Measurements from ENCODE around the gene SLC43A1. TPM values are rescaled to one million over a fixed set of nuclear protein-coding genes. Genes with fewer than 3 reads are reported as not detected.
A peak's percentile ranks its signal among the peaks of the same experiment; 100 is the strongest.

The SLC43A1 gene
- total RNA-seq, 8 experiments from 2014 or later, result 0.32 to 13.7 (median 2.1) TPM

DNA sequence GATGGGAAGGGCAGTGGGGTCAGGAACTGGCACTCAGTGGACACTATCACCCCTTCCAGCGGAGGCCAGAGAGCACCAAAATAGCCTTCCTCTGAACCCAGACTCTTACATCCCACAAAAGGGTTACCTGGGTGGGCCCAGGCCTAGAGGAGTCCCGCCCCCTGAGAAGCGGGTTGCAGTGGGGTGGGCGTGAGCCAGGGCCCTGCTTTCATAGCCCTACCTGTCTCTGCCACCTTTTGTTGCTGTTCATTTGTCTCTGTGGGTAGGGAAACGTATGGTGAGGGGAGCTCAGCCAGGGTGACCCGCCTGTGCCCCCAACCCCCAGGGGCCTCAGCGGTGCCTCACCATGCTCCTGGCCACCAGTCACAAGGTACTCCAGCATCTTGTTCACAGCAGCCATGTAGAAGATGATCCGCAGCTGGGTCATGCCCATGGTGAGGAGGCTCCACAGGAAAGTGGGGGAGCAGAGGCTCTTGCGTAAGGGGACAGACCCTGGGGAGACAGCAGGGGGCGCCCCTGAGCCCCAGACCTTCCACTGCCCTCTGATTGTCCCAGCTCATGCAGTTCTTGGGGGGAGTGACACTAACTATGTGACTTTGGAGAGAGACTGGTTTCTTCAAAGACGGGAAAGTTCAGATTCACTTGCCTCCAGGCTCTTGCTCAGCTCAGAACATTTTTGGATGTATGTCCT, 24.0 kb downstream of the SLC43A1 start:
- no peak overlapping the region for H3K27ac ChIP-seq
- WGBS, 10 experiments, result 60 to 100% (median 90%) methylated on average over 1 to 7 of the region's 11 CpGs; no CpG with 5 or more reads in 5 of the 10 experiments
- no peak overlapping the region for H3K4me3 ChIP-seq
- in situ Hi-C loops (cut with MboI; ENCODE audit: low pct_unique_long_range_greater_than_20kb in 2 of 9, low sequenced_read_pairs in 9 of 9, unreplicated experiment in 9 of 9), result loop anchor here in 2 of 9 experiments (25.0 kb wide), 2 partner anchors 129 to 146 kb away; partner anchors contain the start of gene YPEL4 (in 1 of the 2)
- peaks cover 6 to 11% of the 10 kb centered on the region in 2 donors for H3K4me1 ChIP-seq (replicated peaks in 1 of 2)
- ATAC-seq (replicated peaks in 6 of 8), result peak in 3 of 8 experiments; percentile 63 to 79 (median 78)

DNA sequence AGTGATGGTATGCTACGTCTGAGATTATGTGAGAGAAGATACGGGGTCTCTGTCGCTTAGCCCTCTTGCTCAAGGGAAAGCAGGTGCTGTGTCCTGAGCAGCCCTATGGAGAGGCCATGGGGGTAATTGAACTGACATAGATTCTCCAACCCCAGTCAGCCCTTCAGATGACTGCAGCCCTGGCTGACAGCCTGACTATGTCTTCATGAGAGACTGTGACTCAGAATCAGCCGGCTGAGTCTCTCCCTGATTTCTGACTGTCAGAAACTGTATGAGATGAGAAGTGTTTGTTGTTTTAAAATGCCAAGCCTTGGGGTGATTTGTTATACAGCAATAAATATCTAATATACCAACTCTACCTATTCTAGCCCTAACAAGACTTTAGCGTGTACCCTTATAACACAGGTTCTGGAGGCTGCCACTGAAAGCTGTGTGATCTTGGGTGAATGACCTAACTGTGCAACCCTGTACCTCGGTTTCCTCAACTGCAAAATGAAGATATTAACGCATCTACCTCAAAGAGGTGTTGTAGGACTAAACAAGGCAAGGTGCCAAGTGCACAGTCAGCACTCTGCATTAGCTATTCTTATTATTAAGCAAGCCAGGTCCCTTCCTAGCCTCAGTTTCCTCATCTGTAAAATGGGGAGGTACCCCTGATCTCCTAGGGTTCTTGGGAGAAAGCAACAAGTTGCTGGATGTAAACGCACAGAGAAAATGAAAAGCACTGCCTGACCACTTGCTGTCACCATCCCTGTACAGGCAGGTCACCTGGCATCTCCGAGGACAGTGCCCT, 24.9 kb downstream of the SLC43A1 start:
- Histone ChIP-seq H3K4me3 (no peak overlapping the region), H3K27ac (no peak overlapping the region), H3K4me1 (replicated peaks in 1 of 2) (peaks cover 6 to 10% of the 10 kb centered on the region in 2 donors)
- in situ Hi-C loops (cut with MboI; ENCODE audit: low pct_unique_long_range_greater_than_20kb in 2 of 9, low sequenced_read_pairs in 9 of 9, unreplicated experiment in 9 of 9), result loop anchor here in 2 of 9 experiments (25.0 kb wide), 2 partner anchors 128 to 147 kb away; partner anchors contain the start of gene YPEL4 (in 1 of the 2)
- peak in 1 of 8 experiments; percentile 26 for ATAC-seq (replicated peaks in 6 of 8)
- 20 to 100% (median 86%) methylated on average over 1 to 7 of the region's 9 CpGs for WGBS, 10 experiments

DNA sequence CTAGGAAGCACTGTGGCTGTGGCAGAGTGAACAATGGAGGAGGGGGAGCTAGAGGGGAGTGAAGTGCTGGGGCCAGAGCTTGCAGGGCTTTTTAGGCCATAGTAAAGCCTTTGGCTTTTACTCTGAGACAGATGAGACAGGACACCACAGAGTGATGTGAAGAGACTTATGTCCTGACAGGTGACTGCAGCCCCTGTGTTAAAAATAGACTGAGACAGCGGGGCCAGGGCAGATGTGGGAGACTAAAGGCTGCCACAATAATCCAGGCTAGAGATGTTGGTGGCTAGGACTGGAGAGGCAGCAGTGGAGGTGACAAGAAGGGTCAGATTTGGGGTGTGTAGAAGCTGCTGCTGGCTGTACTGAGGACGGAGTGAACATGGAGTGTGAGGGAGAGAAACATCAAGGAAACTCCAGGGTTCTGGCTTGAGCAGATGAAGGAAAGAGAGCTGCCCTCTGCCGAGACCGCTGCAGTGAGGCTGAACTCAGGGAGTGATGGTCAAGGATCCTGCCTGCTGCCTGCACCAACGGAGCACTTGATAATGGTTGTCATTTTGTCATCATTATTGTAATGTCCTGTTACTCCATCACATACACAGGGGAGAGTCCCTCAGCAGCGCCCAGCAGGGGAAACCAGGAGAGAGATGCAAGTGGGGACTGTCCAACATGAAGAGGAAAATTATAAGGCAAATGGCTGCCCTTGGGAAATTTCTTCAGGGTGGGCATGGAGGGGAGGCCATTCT, 27.4 kb downstream of the SLC43A1 start:
- ATAC-seq (replicated peaks in 6 of 8), result peak in 5 of 8 experiments; percentile 47 to 83 (median 58)
- in situ Hi-C loops (cut with MboI; ENCODE audit: low pct_unique_long_range_greater_than_20kb in 2 of 9, low sequenced_read_pairs in 9 of 9, unreplicated experiment in 9 of 9), result loop anchor here in 2 of 9 experiments (25.0 kb wide), 2 partner anchors 126 to 149 kb away; partner anchors contain the start of gene YPEL4 (in 1 of the 2)

DNA sequence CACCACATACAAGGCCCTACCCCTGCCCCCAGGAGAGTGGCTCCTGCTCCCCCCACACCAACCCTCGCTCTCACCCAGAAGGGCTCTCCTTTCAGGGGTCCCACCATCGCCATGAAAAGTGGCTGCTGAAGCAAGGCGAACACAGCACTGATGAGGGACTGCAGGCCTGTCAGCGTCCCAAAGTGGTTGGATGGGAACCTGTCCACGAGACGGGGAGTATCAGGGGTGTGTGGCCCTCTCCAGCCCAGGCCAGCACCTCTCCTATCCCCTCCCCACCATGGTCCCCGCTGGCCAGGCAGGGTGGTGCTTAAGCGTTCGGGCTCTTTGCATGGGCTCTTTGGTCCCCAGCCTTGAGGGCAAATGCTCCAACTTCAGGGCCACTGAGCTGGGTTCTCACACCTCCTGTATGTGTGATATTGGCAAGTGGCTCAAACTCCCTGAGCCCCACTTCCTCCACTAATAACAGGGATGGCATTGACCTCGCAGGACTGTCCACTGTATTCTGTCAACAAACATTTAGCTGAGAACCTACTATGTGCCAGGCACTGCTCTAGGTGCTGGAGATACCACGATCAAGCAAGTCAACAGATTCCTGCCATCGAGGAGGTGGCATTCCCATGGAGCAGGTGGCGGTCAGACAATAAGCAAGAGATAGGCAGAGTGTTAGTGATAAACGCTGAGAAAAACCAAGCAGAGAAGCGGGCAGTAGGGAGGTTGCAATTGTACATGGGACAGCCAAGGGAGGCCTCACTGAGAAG, 28.3 kb downstream of the SLC43A1 start:
- Histone ChIP-seq H3K4me1 (replicated peaks in 1 of 2) (peaks cover 12 to 16% of the 10 kb centered on the region in 2 donors), H3K27ac (no peak overlapping the region), H3K4me3 (no peak overlapping the region)
- ATAC-seq (replicated peaks in 6 of 8), result no peak
- 88 to 100% (median 92%) methylated on average over 1 to 7 of the region's 15 CpGs; no CpG with 5 or more reads in 3 of the 10 experiments for WGBS, 10 experiments
- in situ Hi-C loops (cut with MboI; ENCODE audit: low pct_unique_long_range_greater_than_20kb in 2 of 9, low sequenced_read_pairs in 9 of 9, unreplicated experiment in 9 of 9), result loop anchor here in 2 of 9 experiments (25.0 kb wide), 2 partner anchors 125 to 150 kb away; partner anchors contain the start of gene YPEL4 (in 1 of the 2)

More for the DNA sequence above, 27.4 kb downstream of the SLC43A1 start:
- Histone ChIP-seq H3K4me3 (no peak overlapping the region), H3K4me1 (replicated peaks in 1 of 2) (peaks cover 8 to 13% of the 10 kb centered on the region in 2 donors), H3K27ac (no peak overlapping the region)
- 40 to 100% (median 76%) methylated on average over 1 to 4 of the region's 6 CpGs; no CpG with 5 or more reads in 2 of the 10 experiments for WGBS, 10 experiments

DNA sequence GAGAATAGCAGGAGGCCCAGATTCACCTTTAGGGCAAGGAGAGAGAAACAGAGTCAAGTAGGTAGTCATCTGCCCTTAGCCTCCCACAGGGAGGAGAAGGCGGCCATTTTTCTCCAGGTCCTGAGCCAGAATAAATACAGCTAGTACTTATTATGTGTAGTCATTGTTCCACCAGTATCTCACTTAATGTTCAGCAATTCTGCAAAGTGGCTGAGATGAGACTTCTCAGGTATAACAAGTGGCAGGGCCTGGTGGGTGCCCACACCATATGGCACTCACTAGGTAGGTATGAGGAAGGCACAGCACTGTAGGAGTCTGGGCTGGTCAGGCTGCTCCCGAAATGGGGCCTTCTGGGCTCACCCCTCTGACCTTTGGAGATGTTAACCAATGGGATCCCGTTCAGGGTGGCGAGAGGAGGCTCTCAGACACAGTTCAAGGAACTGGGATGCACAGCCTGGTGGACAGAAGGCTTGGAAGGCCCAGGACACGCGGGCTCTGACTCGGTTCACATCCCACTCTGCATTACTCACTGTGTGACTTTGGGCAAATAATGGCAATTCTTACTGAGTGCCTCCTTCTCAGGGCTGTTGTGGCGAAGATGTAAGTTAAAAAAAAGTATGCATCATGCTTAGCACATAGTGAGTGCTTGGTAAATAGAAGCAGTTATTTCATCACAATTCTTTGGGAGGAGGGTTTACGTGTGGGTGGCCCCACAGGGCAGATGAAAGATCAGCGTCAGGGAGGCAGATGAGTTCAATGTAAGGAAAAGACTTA, 30.1 kb downstream of the SLC43A1 start:
- Histone ChIP-seq H3K4me3 (no peak overlapping the region), H3K4me1 (replicated peaks in 1 of 2) (peaks cover 14 to 16% of the 10 kb centered on the region in 2 donors), H3K27ac (no peak overlapping the region)
- WGBS, 10 experiments, result 50 to 100% (median 83%) methylated on average over 1 to 6 of the region's 10 CpGs
- in situ Hi-C loops (cut with MboI; ENCODE audit: low pct_unique_long_range_greater_than_20kb in 2 of 9, low sequenced_read_pairs in 9 of 9, unreplicated experiment in 9 of 9), result loop anchor here in 2 of 9 experiments (25.0 kb wide), 2 partner anchors 123 to 152 kb away; partner anchors contain the start of gene YPEL4 (in 1 of the 2)
- no peak for ATAC-seq (replicated peaks in 6 of 8)

DNA sequence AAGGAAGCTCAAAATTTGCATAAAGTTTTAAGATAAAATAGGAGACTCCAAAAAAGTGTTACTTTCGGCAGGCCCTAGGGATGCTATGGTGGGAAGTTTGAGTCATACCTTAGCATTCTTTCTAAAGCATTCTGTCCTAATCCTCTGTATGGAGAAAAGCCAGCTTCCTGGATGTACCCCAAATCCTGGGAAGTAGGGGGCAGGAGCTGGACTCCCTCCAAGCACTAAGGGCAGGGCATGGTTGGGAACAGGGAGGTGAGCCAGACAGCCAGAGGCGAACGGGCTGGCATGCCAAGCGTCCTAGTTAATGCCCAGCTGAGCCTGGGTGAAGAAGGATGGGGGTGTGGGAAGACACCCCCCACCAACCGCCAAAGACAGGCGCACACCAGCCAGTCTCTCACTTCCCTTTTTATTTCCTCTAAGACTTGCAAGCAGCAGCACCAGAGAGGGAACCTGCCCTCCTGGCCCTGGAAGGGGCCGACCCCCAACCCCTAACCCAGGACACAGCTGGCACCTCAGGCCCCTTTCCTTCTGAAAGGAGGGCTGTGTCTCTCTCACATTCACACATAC, 31.3 kb downstream of the SLC43A1 start:
- in situ Hi-C loops (cut with MboI; ENCODE audit: low pct_unique_long_range_greater_than_20kb in 2 of 9, low sequenced_read_pairs in 9 of 9, unreplicated experiment in 9 of 9), result loop anchor here in 2 of 9 experiments (25.0 kb wide), 2 partner anchors 122 to 153 kb away; partner anchors contain the start of gene YPEL4 (in 1 of the 2)
- 20 to 100% (median 100%) methylated on average over 1 to 4 of the region's 7 CpGs; no CpG with 5 or more reads in 1 of the 10 experiments for whole genome bisulfite sequencing, 10 experiments
- H3K4me1 ChIP-seq (replicated peaks in 1 of 2), result peaks cover 25 to 26% of the 10 kb centered on the region in 2 donors
- H3K4me3 ChIP-seq, result no peak overlapping the region
- no peak overlapping the region for H3K27ac ChIP-seq
- ATAC-seq (replicated peaks in 6 of 8), result no peak

DNA sequence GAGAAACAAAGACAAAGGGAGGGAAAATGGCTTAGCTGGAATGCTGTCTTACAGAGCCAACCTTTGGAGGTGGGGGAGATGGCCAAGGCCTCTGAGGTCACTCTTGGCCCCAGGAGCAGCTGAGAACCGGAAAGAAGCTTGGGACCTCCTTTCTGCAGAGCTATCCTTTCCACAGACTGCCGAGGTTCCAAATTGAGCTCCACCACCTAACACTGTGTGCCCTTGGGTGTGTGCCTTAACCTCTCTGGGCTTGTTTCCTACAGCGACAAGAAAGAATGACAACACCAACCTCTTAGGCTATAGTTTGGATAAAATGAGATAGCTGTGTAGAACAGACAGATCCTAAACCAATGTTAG, 32.0 kb downstream of the SLC43A1 start:
- WGBS, 10 experiments, result 0 to 100% (median 78%) methylated on average over 1 to 3 of the region's 3 CpGs; no CpG with 5 or more reads in 3 of the 10 experiments
- Histone ChIP-seq H3K27ac (no peak overlapping the region), H3K4me3 (peak overlapping the region in 1 of 5 donors; percentile 51), H3K4me1 (replicated peaks in 1 of 2) (peaks cover 29% of the 10 kb centered on the region in 2 donors)
- ATAC-seq (replicated peaks in 6 of 8), result no peak
- in situ Hi-C loops (cut with MboI; ENCODE audit: low pct_unique_long_range_greater_than_20kb in 2 of 9, low sequenced_read_pairs in 9 of 9, unreplicated experiment in 9 of 9), result loop anchor here in 2 of 9 experiments (25.0 kb wide), 2 partner anchors 121 to 154 kb away; partner anchors contain the start of gene YPEL4 (in 1 of the 2)

DNA sequence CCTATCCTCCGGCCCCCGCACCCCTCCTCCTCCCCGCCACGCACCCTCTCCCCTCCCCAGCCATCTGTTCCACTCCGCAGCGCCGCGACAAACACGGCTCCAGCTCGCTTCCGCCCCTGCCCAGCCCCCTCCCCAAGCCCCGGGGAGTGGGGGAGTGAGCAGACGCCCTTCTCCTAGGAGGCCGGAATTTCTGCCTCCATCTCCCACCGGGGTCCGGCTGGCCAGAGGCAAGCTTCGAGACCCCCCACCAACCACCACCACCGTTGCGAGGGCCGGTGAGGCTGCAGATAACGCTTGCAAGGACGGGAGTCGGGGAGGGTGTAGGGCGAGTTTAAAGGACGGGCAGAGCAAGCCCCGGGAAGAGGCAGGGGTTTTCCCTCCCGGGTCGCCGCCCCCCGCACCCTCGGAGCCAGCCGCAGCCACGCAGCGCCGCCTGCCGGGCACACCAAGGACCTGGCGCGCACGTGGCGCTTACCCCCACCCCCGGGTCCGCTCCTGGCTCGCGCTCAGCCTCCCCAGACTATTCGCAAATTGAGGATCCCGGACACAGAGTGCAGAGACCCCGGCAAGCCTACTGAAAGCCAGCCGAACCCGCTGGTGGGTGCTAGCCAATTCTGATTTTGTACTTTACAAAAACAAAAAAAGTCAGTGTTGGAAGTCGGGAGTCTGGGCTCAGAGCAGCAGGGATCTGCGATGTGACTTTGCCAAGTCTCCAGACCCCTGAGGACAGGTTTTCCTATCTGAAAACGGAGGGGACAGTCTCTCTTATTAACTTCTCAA, 32.5 kb downstream of the SLC43A1 start:
- in situ Hi-C loops (cut with MboI; ENCODE audit: low pct_unique_long_range_greater_than_20kb in 2 of 9, low sequenced_read_pairs in 9 of 9, unreplicated experiment in 9 of 9), result loop anchor here in 2 of 9 experiments (25.0 kb wide), 2 partner anchors 121 to 154 kb away; partner anchors contain the start of gene YPEL4 (in 1 of the 2)
- H3K4me1 ChIP-seq (replicated peaks in 1 of 2), result peaks cover 25 to 28% of the 10 kb centered on the region in 2 donors
- H3K27ac ChIP-seq, result peak overlapping the region; percentile 31 to 76
- H3K4me3 ChIP-seq, result peak overlapping the region; percentile 33 to 51 (median 36)
- ATAC-seq (replicated peaks in 6 of 8), result peak; percentile 63 to 83 (median 75)
- WGBS, 10 experiments, result 0 to 67% (median 10%) methylated on average over 2 to 19 of the region's 52 CpGs; no CpG with 5 or more reads in 5 of the 10 experiments

DNA sequence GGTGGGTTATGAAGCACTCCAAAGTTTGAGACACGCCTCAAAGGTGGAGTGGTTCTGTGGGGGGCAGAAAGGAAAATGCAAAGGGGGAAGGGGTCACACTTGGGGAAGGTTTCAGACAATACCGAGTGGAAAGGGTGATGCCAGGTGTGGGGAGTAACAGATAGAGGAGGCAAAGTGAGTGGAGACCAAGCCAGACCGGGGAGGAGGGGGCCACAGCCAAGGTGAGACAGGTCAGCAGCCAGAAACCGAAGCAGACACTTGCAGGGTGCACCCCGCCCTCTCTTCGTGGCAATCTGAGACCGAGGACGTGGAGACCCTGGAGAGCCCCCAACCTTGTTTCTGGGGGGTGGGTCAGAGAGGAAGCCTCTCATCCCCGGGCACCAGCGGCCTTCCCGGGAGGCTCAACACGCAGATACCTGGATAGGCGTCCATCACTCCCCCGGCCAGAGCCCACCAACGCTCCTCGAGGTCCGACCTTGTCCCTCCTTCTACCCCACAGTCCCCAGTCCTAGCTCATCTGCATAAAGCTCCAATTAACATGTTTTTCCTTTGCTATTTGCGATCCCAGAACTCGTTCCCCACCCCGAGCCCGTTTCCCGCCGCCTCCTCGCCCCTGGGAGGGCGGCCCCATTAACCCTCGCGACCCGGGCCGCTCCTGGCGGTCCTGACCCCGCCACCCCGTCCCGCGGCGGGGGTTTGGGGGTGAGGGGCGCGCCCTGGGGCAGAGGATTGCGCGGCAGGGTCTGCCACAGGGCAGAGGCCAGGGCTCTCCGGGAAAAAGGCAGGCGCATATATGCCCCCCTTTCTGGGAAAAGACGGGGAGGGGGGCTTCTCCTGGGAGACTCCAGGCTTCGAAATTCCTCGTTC, 33.4 kb downstream of the SLC43A1 start:
- in situ Hi-C loops (cut with MboI; ENCODE audit: low pct_unique_long_range_greater_than_20kb in 2 of 9, low sequenced_read_pairs in 9 of 9, unreplicated experiment in 9 of 9), result loop anchor here in 2 of 9 experiments (25.0 kb wide), 2 partner anchors 120 to 155 kb away; partner anchors contain the start of gene YPEL4 (in 1 of the 2)
- H3K27ac ChIP-seq, result peak overlapping the region; percentile 14 to 62
- ATAC-seq (replicated peaks in 6 of 8), result peak in 4 of 8 experiments; percentile 3 to 11 (median 8)
- WGBS, 10 experiments, result 4 to 46% (median 44%) methylated on average over 3 to 11 of the region's 44 CpGs; no CpG with 5 or more reads in 7 of the 10 experiments
- H3K4me3 ChIP-seq, result peak overlapping the region; percentile 33 to 51 (median 36)
- peaks cover 23 to 28% of the 10 kb centered on the region in 2 donors for H3K4me1 ChIP-seq (replicated peaks in 1 of 2)

Data from motor neuron (in vitro differentiated cells).